Activated CD4-positive, alpha-beta T cell treated with anti-CD3 and anti-CD28 coated beads, Interleukin-2, amount 10 ng/mL, durations not matched to agents 7 days and 5 days (primary cell): Measurements from ENCODE around the gene DCBLD2. TPM values are rescaled to one million over a fixed set of nuclear protein-coding genes. Genes with fewer than 3 reads are reported as not detected.

Experiments
- CTCF ChIA-PET: fragments of 350-600 bp; sonication (Branson Sonifier 250); formaldehyde crosslinking; loops from one replicate; lab custom pipeline; 2021; ENCODE audit warnings: antibody characterized with exemption; lab: Charles Lee
- POLR2A ChIA-PET: fragments of 350-600 bp; sonication (Branson Sonifier 250); formaldehyde crosslinking; loops from one replicate; lab custom pipeline; 2021; ENCODE audit warnings: antibody characterized with exemption; lab: Charles Lee
- DNase-seq: peaks from one replicate; pipeline ENCODE4 v3.0.0-alpha.2; 2020
- H3K27ac Mint-ChIP-seq: one replicate; pipeline ENCODE4 v1.8.0; 2021; ENCODE audit warnings: mild to moderate bottlenecking, moderate library complexity, mixed read lengths
- H3K27me3 Mint-ChIP-seq: one replicate; pipeline ENCODE4 v1.8.0; 2021; ENCODE audit warnings: mixed read lengths
- H3K36me3 Mint-ChIP-seq: one replicate; pipeline ENCODE4 v1.8.0; 2021; ENCODE audit warnings: low read depth, mixed read lengths
- H3K4me1 Mint-ChIP-seq: one replicate; pipeline ENCODE4 v1.8.0; 2021; ENCODE audit warnings: mixed read lengths
- H3K4me3 Mint-ChIP-seq: one replicate; pipeline ENCODE4 v1.8.0; 2021; ENCODE audit warnings: mild to moderate bottlenecking, moderate library complexity, mixed read lengths
- H3K9me3 Mint-ChIP-seq: one replicate; pipeline ENCODE4 v1.8.0; 2021; ENCODE audit warnings: mixed read lengths
- total RNA-seq, 2 experiments: library from RNA; stranded (reverse); gene quantifications; one replicate each; pipeline ENCODE4 v1.2.3, GENCODE V29; 2021

Gene DCBLD2
- total RNA-seq = 1 to 10 TPM; 3.2 to 3.9 TPM

DNA sequence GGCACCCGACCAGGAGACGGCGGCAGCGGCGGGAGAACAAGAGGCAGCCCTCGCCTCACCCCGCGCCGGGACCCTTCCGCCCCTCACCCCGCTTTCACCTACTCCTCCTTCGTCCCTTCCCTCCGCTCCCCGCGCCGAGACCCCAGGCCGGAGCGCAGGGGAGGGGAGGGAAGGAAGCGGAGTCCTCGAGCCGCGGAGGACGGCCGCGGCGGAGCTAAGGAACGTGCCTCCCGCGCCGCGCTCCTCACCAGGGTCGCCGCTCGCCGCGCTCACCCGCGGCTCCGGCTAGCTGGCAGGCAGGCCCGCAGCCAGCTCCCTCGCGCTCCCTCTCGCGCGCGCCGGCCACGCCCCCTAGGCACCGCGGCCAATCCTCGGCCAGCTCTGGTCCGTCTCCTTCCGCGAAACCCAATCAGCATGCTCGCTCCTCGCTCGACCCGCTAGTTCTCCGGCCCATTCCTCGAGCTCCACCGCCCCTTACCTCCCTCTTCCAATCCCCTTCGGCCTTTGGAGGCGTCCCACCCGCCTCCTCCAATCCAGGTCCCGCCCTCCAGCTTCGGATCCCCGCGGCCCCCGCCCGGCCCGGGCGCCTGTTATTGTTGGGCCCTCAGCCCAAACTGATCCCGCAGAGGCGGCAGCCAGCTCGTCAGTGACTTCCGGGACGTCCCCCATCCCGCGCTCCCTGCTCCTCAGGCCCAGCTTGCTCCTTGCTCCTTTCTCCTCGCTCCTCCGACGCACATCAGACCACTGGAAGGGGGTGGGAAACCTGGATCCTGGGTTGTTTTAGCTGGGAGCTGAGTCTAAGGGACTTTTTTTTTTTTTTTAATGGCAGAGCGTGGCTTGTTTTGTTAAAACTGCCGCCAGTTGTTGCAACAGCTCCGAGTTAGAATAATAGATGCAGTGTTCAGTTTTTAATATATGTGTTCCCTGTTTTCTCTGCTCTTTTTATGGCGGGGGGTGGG, at the start of gene DCBLD2:
Gene DCBLD2 (minus strand): TSS at position 304 of the 959 bp plus-strand sequence. CDS start 369 bp downstream, outside the sequence.
- POLR2A ChIA-PET = no interaction called here
- H3K9me3 Mint-ChIP-seq = no peaks in the 10 kb centered on the region

GRCh38 chr3:98945666-98946065, 44.2 kb upstream of the DCBLD2 start:
- Mint-ChIP-seq H3K36me3 (no peaks in the 10 kb centered on the region), H3K4me3 (no peak overlapping the region), H3K27ac (no peak overlapping the region), H3K9me3 (no peaks in the 10 kb centered on the region), H3K4me1 (no peaks in the 10 kb centered on the region), H3K27me3 (peaks cover 9% of the 10 kb centered on the region)
- POLR2A ChIA-PET = no interaction called here
- CTCF ChIA-PET = no interaction called here
- DNase-seq = no peak

More for the DNA sequence above, at the start of gene DCBLD2:
- peak; percentile 96 for DNase-seq
- Mint-ChIP-seq H3K27ac (peak within 1 kb of the TSS; percentile 92), H3K36me3 (no peaks in the 10 kb centered on the region), H3K27me3 (peaks cover 18% of the 10 kb centered on the region), H3K4me1 (peaks cover 25% of the 10 kb centered on the region), H3K4me3 (peak within 1 kb of the TSS; percentile 85)
- CTCF ChIA-PET = interaction anchor here (0.7 kb wide), 1 partner anchor 13 kb away, joined by 3 read pairs; no protein-coding TSS in a partner anchor

DNA sequence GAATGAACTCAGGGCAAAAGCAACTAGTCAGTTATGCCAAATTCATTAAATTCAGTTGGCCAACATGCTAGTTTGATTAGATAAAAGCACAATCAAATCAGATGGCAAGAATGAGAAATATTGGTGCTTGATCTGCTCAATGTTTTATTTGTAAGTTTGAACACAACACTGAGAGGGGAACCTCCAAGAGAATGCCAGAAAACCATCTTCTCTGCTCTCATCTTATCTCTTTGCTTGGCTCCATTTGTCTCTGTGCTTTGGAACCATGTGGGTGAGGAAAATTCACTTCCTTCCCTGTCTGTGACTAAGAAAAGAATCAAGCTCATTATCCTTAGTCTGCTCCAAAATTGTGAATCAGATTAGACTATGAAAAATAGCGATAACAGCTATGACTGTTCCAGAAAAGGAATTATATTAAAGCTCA, 43.6 kb upstream of the DCBLD2 start:
- POLR2A ChIA-PET = no interaction called here

GRCh38 chr3:98930413-98930812, 28.9 kb upstream of the DCBLD2 start:
- no peaks in the 10 kb centered on the region for H3K36me3 Mint-ChIP-seq
- ChIA-PET POLR2A (no interaction called here), CTCF (no interaction called here)
- no peak for DNase-seq
- H3K4me1 Mint-ChIP-seq = no peaks in the 10 kb centered on the region
- no peak overlapping the region for H3K27ac Mint-ChIP-seq
- peaks cover 8% of the 10 kb centered on the region for H3K9me3 Mint-ChIP-seq
- H3K27me3 Mint-ChIP-seq = peaks cover 6% of the 10 kb centered on the region
- H3K4me3 Mint-ChIP-seq = no peak overlapping the region

More for the DNA sequence above, 43.6 kb upstream of the DCBLD2 start:
- no peaks in the 10 kb centered on the region for H3K4me1 Mint-ChIP-seq
- no peaks in the 10 kb centered on the region for H3K36me3 Mint-ChIP-seq
- H3K9me3 Mint-ChIP-seq = no peaks in the 10 kb centered on the region
- DNase-seq = no peak
- peaks cover 9% of the 10 kb centered on the region for H3K27me3 Mint-ChIP-seq
- CTCF ChIA-PET = no interaction called here
- H3K4me3 Mint-ChIP-seq = no peak overlapping the region
- H3K27ac Mint-ChIP-seq = no peak overlapping the region

DNA sequence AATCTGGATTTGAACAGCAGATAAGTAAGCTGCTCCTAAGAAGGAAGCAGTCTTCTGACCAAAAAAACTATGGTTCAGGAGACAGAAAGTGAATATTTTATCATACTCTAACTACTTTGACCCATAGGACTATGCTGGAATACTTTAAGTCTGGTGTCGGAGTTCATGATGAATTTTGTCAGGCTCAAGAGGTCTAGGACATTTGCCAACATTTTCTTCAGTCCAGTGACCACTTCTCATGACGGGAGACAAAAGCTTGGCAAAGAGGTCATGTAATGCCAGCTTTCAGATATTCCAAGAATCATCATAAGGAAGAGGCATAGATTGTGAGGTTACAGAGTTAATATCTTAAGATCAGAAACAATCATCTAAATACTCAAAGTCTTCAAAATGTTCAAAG, 20.5 kb upstream of the DCBLD2 start:
- H3K4me1 Mint-ChIP-seq = no peaks in the 10 kb centered on the region
- no peaks in the 10 kb centered on the region for H3K36me3 Mint-ChIP-seq
- H3K27me3 Mint-ChIP-seq = peaks cover 19% of the 10 kb centered on the region
- no peak overlapping the region for H3K27ac Mint-ChIP-seq
- H3K4me3 Mint-ChIP-seq = no peak overlapping the region
- POLR2A ChIA-PET = no interaction called here
- no peak for DNase-seq
- CTCF ChIA-PET = no interaction called here
- H3K9me3 Mint-ChIP-seq = no peaks in the 10 kb centered on the region

- ChIA-PET POLR2A (no interaction called here), CTCF (no interaction called here)
- H3K27me3 Mint-ChIP-seq = peaks cover 21% of the 10 kb centered on the region
- no peaks in the 10 kb centered on the region for H3K9me3 Mint-ChIP-seq
- no peaks in the 10 kb centered on the region for H3K4me1 Mint-ChIP-seq
- H3K27ac Mint-ChIP-seq = no peak overlapping the region
- no peak for DNase-seq
- no peaks in the 10 kb centered on the region for H3K36me3 Mint-ChIP-seq
- H3K4me3 Mint-ChIP-seq = no peak overlapping the region
Observed at GRCh38 chr3:98920166-98920565, 18.7 kb upstream of the DCBLD2 start.

DNA sequence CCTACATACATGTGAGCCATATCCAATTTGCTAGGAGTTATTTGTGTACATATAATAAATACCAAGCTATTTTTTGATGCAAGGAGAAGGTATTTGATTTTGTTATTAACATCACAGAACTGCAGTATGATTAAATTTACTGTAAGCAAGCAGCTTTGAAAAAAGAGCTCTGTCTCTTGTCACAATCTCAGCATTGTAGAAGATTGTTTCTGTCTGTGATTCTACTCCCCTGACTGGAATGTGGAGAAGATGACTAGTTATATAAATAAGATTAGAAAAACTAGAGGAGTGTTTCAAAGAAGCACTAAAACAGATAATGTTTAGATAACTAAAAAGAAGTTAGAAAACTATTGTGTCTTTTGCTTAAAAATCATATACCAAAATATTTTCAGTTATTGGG, 17.1 kb upstream of the DCBLD2 start:
- Mint-ChIP-seq H3K36me3 (no peaks in the 10 kb centered on the region), H3K4me1 (no peaks in the 10 kb centered on the region), H3K27ac (no peak overlapping the region), H3K4me3 (no peak overlapping the region), H3K27me3 (peaks cover 23% of the 10 kb centered on the region), H3K9me3 (no peaks in the 10 kb centered on the region)
- CTCF ChIA-PET = no interaction called here
- DNase-seq = no peak
- POLR2A ChIA-PET = no interaction called here

- DNase-seq = no peak
- Mint-ChIP-seq H3K4me3 (no peak overlapping the region), H3K4me1 (no peaks in the 10 kb centered on the region), H3K27ac (no peak overlapping the region), H3K36me3 (no peaks in the 10 kb centered on the region), H3K9me3 (no peaks in the 10 kb centered on the region), H3K27me3 (peaks cover 23% of the 10 kb centered on the region)
- ChIA-PET POLR2A (no interaction called here), CTCF (no interaction called here)
Observed at GRCh38 chr3:98917608-98918007, 16.1 kb upstream of the DCBLD2 start.

DNA sequence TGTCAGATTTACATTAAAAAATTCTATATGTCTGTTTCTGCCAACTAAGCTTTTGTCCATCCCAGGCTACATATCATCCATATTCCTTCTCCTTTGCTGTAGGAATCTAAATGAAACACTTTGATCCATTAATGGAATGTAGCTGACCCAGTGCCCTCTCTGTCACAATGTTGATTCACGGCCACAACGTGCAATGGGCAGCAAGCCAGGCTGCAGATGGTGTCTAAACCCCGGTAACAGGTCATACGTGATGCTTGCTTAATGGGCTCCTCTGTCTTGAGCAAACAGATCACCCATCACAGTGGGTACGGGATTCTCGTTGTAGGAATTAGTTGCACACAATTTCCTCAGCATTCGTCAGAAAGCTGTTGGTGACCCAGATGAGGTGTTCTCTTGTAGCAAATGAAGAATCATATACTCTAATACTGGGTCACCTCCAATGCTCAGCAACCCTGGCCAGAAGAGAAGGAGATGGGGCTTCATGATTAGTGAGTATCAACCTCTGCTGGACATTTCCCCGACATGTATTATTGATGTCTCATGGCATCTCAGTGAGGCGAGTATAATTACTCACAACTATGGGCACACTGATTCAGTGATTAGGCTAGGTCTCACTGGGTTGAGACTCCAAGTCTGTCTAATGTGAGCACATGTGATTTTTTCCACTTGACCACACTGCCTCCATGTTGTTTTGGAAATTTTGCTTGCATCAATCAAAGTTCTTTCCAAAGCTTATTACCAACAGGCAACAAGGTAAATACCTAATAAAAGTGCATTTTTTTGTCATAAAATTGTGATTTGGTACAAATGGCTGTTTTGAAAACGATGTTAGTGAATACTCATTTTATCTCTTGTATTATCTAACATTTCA, 12.9 kb upstream of the DCBLD2 start:
- H3K36me3 Mint-ChIP-seq = no peaks in the 10 kb centered on the region
- H3K9me3 Mint-ChIP-seq = no peaks in the 10 kb centered on the region
- ChIA-PET CTCF (interaction anchor here (1.2 kb wide), 1 partner anchor 13 kb away, joined by 3 read pairs; the partner anchor contains the start of gene DCBLD2), POLR2A (no interaction called here)
- H3K4me3 Mint-ChIP-seq = no peak overlapping the region
- no peaks in the 10 kb centered on the region for H3K4me1 Mint-ChIP-seq
- no peak for DNase-seq
- no peak overlapping the region for H3K27ac Mint-ChIP-seq
- H3K27me3 Mint-ChIP-seq = peaks cover 25% of the 10 kb centered on the region

GRCh38 chr3:98912448-98912847, 11.0 kb upstream of the DCBLD2 start:
- Mint-ChIP-seq H3K4me3 (no peak overlapping the region), H3K4me1 (no peaks in the 10 kb centered on the region), H3K9me3 (no peaks in the 10 kb centered on the region), H3K36me3 (no peaks in the 10 kb centered on the region), H3K27me3 (peaks cover 25% of the 10 kb centered on the region), H3K27ac (no peak overlapping the region)
- DNase-seq = no peak
- ChIA-PET POLR2A (no interaction called here), CTCF (no interaction called here)

DNA sequence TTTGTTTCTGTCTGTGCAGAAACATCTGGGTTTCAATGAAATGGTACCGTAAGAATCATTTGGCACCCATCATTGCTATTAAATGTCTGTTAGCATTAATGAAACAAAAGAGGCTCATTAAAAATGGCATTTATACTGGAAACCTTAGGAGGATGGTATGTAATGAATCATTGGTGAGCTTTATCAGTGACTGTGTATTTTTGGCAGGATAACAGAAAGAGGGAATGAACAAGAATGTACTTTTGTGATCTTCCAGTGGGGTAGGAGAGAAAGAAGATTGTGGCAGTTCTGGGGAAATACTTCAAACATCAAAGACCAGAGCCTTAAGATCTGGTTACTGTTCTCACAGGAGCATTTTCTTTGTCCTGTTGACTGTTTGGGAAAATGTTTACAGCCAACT, 4.7 kb upstream of the DCBLD2 start:
- ChIA-PET POLR2A (no interaction called here), CTCF (no interaction called here)
- H3K4me3 Mint-ChIP-seq = no peak overlapping the region
- peaks cover 13% of the 10 kb centered on the region for H3K4me1 Mint-ChIP-seq
- H3K27me3 Mint-ChIP-seq = peaks cover 20% of the 10 kb centered on the region
- DNase-seq = no peak
- H3K9me3 Mint-ChIP-seq = no peaks in the 10 kb centered on the region
- no peaks in the 10 kb centered on the region for H3K36me3 Mint-ChIP-seq
- H3K27ac Mint-ChIP-seq = no peak overlapping the region

DNA sequence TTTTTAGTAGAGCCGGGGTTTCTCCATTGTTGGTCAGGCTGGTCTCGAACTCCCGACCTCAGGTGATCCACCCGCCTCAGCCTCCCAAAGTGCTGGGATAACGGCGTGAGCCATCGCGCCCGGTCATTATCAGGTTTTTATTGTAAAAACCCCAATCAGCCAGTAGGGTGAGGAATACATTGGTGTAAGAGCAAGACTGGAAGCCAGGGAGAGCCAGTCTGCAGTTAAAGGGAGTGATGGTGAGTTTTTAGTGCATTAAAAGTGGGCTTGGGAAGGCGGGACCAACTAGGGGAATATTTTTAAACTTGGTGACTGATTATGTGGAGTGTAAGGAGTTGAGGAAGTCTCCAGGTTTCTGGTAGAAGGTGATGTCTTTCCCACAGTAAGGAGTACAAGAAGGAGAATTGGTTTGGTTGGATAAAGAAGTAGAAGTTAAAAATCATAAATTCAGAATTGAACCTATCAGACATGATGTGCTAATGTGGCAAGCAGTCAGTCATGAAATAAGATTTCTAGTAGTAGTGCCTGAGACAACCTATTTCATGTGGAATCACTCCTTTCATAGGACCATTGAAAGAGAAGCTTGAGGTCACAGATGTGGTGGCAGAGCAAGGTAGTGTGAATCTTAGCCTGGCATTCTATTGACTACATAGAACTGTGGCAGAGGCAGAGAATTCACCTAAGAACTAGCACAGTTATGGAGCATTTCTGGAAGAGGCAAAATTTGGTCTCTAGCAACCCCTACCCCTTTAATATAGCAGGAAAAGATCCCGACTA, 2.4 kb upstream of the DCBLD2 start:
- no peak overlapping the region for H3K4me3 Mint-ChIP-seq
- ChIA-PET POLR2A (no interaction called here), CTCF (interaction anchor here (0.5 kb wide), 1 partner anchor 191 kb away, joined by 3 read pairs; no protein-coding TSS in a partner anchor)
- no peaks in the 10 kb centered on the region for H3K36me3 Mint-ChIP-seq
- no peak overlapping the region for H3K27ac Mint-ChIP-seq
- H3K4me1 Mint-ChIP-seq = peaks cover 25% of the 10 kb centered on the region
- peaks cover 26% of the 10 kb centered on the region for H3K27me3 Mint-ChIP-seq
- no peaks in the 10 kb centered on the region for H3K9me3 Mint-ChIP-seq
- no peak for DNase-seq
